ENCODE data around the gene NDUFAF8.

NDUFAF8 gene

GRCh38 chr17:81253358-81254131 is 14.4 kb downstream of the NDUFAF8 start:
- FAIRE-seq = no peak

DNA sequence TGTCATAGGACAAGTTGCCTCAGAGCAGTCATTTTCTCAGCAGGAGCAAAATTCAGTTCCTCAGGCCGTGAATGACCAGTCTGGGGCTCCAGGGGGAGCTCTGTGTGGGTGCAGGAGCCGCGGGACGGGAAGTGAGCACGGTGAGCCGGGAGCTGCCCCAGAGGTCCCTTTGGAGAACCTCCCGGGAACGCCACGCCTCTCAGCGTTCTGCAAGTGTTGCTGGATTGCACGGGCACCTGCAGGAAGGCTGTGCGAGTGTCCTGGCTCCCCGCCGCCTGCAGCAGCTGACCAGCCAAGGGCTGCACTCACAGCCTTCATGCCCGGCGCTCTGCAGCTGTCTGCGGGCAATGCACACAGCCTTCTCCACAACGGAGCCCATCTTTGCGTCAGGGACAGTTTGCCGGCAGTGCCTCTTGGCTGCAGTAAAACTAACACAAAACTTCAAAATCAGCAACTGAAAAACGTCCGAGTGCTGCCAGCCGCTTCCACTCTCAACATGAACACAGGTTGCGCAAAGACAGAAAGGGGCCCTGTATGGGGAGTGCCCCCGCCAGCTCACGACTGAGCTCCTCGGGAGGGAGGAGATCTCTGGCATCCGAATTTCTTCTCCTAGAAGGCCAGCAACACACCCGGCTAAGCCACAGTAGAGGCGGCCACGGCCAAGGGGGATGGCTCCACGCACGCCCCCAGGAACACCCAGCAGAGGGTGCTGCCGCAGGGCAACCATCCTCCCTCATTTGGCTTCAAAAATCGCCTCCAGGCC is 16.0 kb downstream of the NDUFAF8 start:
- no peak for FAIRE-seq

DNA sequence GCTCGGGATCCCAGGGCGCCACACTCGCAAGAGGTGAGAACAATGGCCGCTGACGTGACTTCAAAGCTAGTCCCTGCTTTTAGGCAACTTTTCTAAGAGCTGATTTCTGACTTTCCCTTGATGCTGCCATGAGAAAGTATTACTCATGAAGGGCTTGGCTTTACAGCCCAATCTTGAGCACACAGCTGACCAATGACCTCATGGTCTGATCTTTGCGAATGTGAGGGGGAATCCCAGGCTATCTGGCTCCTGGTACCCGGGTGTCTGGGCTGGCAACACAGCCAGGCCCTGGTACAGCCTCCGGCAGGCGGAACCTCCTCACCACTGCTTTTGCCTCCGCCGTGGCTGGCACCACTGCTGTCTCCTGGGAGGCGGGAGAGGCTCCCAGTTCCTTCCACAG is 17.5 kb downstream of the NDUFAF8 start:
- no peak for FAIRE-seq

- no peak for FAIRE-seq
Measured at GRCh38 chr17:81257533-81257932, 18.4 kb downstream of the NDUFAF8 start.

DNA sequence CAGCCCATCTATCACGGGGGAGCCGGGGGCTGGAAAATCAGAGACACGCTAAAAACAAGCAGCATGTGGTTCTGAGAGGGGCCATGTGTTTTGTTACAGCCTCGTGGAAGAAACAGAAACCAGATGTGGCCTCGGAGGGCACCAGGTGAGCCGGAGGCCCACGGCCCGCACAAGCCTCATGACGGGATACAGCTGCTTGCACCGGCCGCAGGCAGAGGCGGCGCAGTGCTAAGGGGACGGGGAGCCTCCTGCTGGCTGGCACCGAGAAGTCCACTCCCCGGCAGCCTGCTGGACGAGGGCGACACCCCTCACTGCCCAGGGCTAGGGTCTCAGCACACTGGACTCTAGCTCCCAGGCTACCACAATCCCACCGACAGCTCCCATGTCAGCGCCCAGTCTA is 19.2 kb downstream of the NDUFAF8 start:
- FAIRE-seq = no peak

- no peak for FAIRE-seq
Measured at GRCh38 chr17:81259058-81259605, 20.0 kb downstream of the NDUFAF8 start.

- FAIRE-seq = no peak
Measured at GRCh38 chr17:81260171-81260570, 21.1 kb downstream of the NDUFAF8 start.

GRCh38 chr17:81260641-81261040 is 21.5 kb downstream of the NDUFAF8 start:
- FAIRE-seq = no peak

DNA sequence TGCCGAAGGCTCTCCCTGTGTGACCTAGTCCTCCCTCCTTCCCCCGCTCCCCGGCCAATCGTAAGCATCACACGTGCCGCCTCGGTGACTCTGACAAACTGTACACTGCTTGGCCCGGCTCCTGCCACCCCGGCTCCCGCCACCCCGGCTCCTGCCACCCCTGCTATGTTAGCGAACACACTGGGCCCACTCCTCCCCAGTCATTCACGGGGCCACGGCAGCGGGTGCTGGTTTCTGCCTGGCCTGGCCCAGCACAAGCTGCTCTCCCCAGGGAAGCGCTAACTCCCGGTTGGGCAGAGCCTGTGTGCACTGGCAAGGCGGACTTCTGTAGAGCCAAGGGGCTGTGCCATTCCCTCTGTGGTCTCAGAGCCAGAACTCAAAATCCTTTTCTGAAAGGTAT is 22.0 kb downstream of the NDUFAF8 start:
- no peak for FAIRE-seq

- no peak for FAIRE-seq
Measured at GRCh38 chr17:81261582-81262336, 22.6 kb downstream of the NDUFAF8 start.

DNA sequence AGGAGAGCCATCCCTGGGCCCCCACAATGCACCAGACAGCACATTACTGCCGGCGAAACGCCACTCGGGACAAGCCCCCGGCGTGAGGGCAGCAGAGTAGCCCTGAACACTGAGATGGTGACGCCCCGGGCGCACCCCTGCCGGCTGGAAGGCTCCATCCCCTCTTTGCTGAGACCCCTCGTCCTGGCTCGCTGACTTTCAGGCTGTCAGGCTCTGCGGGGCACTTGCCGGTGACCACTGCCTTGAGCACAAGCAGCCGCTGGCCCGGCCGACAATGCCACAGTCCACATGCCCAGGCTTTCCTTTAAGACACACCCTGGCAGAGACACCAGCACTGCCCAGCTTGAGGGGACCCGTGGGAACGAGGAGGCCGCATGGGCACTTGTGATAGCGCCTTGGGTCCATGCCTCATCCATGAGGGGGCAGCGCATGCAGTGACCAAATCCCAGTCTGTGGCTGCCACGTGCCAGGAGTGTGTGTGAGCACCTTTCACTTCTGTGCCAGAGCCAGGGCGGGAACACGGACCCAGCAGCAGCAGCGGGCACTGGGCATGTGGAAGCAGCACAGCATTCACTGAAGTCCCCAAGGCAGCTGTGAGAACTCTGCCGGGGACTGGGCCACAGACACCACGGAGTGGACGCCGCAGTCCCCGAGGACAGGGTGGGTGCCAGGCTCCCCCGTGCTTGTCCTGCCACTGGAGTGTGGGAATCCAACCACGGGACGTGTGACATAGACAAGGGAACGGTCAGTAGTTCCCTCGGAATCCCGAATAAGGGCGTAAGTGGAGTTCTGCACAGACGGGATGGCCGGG is 24.5 kb downstream of the NDUFAF8 start:
- FAIRE-seq = no peak

- FAIRE-seq = no peak
Measured at GRCh38 chr17:81264640-81265039, 25.5 kb downstream of the NDUFAF8 start.

- FAIRE-seq = no peak
Measured at GRCh38 chr17:81265576-81265975, 26.5 kb downstream of the NDUFAF8 start.

GRCh38 chr17:81267390-81268067 is 28.4 kb downstream of the NDUFAF8 start:
- FAIRE-seq = no peak

DNA sequence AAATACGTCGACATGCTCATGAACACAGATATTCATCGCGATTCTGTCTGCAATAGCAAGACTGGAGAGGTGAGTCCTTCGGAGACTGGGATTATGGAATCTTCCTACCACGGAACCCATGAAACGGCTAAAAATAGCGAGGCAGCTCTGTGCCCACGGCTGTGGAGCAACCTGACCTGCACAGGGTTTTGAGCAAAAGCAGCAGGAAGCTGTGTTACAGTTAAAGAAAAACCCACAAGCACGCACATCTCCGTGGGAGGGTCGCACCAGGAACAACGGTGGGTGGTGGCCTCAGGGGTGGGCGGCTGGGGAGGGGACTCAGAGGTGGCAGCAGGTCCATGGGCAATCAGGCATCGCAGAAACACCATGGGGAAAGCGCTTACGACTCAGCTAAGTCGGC is 31.2 kb downstream of the NDUFAF8 start:
- FAIRE-seq = no peak

GRCh38 chr17:81271226-81271625 is 32.1 kb downstream of the NDUFAF8 start:
- no peak for FAIRE-seq

DNA sequence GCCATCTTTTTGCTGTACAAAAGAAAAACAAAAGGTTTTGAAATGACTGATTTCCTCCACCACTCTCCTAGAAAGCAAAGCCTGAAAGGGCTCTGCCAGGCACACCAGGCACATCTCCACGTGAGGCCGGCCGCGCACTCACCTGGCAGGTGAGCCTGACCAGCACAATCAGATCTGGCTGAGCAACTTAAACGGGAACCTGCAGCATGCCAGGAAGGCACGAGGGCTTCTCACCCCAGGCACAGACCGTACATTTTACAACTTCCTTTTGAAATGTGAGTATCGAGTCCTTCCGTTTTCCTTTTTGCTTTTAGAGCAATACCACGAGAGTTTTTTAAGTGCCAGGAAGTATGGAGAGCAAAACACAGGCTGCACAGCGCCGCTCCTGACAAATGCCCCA is 33.5 kb downstream of the NDUFAF8 start:
- FAIRE-seq = no peak

- FAIRE-seq = no peak
Measured at GRCh38 chr17:81273698-81274470, 34.8 kb downstream of the NDUFAF8 start.

DNA sequence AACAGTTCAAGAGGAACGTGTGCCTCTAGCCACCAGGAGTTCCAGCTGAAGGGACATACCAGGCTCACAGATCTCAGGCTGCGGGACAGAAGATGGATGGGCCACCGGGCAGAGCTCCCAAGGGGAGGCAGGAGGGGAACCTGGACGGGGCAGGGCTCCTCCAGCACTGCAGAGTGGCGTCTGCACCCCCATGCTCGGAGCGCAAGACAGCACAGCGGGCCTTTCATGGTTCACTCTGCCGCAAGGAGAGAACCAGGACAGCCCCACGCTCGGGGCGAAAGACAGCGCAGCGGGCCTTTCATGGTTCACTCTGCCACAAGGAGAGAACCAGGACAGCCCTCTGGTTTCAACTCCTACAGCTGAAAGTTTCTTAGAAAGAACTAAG is 35.3 kb downstream of the NDUFAF8 start:
- FAIRE-seq = no peak

DNA sequence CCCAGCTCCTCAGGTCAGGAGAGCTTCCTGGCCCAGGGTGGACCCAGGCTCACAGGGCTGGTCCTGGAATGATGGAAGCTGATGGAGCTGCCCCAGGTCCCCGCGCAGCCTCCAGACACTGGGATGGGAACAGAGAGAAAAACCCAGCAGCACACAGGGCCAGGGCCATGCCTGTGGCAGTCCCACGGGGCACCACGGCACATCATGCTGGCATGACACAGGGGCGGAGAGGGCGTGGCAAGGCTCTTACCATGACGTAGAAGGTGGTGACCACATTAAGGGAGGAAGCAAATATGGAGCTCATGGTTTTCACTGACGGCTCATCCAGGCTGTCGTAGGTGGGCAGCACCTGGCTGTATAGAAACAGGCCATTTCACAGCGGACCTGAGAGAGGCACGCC is 37.7 kb downstream of the NDUFAF8 start:
- no peak for FAIRE-seq

GRCh38 chr17:81277421-81277820 is 38.3 kb downstream of the NDUFAF8 start:
- no peak for FAIRE-seq

All from G401.6 (cell line).